GM12878 (cell line): ENCODE data around the gene ZNF678. TPM values are rescaled to one million over a fixed set of nuclear protein-coding genes. Genes with fewer than 3 reads are reported as not detected.

Source experiments
- ATAC-seq: fragments of 200-7000 bp; cut with Tn5 transposase; 3 replicates; pipeline ENCODE4 v1.9.1; 2020; ENCODE audit warnings: mild to moderate bottlenecking, moderate library complexity
- BruUV-seq: library from RNA; stranded (reverse); fragments of 400-500 nt; replicated peaks from 2 replicates; lab custom pipeline; 2021; lab: Mats Ljungman, UMichigan
- CTCF ChIA-PET: fragments of 300-600 bp; sonication (Branson Sonifier 250); formaldehyde crosslinking; extraction: SDS; loops from one replicate; lab custom pipeline; 2021; ENCODE audit warnings: inconsistent platforms; lab: Yijun Ruan, JAX
- POLR2A ChIA-PET: fragments of 350-600 bp; formaldehyde crosslinking; extraction: SDS; loops from one replicate; lab custom pipeline; 2021; ENCODE audit warnings: inconsistent platforms; lab: Charles Lee
- RAD21 ChIA-PET: fragments of 300-600 bp; sonication (Branson Sonifier 250); formaldehyde crosslinking; loops from one replicate; lab custom pipeline; 2023; ENCODE audit warnings: antibody characterized with exemption; ENCODE audit not compliant: unreplicated experiment; lab: Charles Lee
- SMC1A ChIA-PET: fragments of 300-600 bp; sonication (Branson Sonifier 250); formaldehyde crosslinking; loops from one replicate; lab custom pipeline; 2023; ENCODE audit not compliant: unreplicated experiment, uncharacterized antibody; lab: Charles Lee
- DNase-seq: peaks from one replicate; pipeline ENCODE4 v3.0.0-alpha.2; 2011; ENCODE audit warnings: low read depth, low spot score
- FAIRE-seq: peaks from 3 replicates; lab custom pipeline; 2011; peaks lifted over from hg19 to GRCh38; lab: Jason Lieb, UNC
- H2AFZ ChIP-seq: 2 replicates; pipeline ENCODE4 v1.6.0; 2011; ENCODE audit warnings: low read depth, low read length, control low read depth; ENCODE audit not compliant: control insufficient read depth
- H3K27ac ChIP-seq: 2 replicates; pipeline ENCODE4 v1.5.1; 2011; ENCODE audit warnings: control low read depth; ENCODE audit not compliant: control insufficient read depth, insufficient read depth
- H3K27me3 ChIP-seq, 2 experiments: replicated peaks in 1 of 2; 2 replicates each; pipeline versions ENCODE4 v1.6.0 to v1.6.1; 2011; ENCODE audit warnings: low read length in 1 of 2; ENCODE audit not compliant: control insufficient read depth in 2 of 2, insufficient read depth in 2 of 2
- H3K36me3 ChIP-seq, 2 experiments: 2 replicates each; pipeline ENCODE4 v1.5.1; 2011; ENCODE audit warnings: low read length in 1 of 2; ENCODE audit not compliant: control insufficient read depth in 2 of 2, insufficient read depth in 2 of 2
- H3K4me1 ChIP-seq: 2 replicates; pipeline ENCODE4 v1.6.1; 2011; ENCODE audit warnings: mild to moderate bottlenecking, low read length, moderate library complexity, mixed read lengths; ENCODE audit not compliant: control insufficient read depth, insufficient read depth
- H3K4me2 ChIP-seq: 2 replicates; pipeline ENCODE4 v1.6.0; 2011; ENCODE audit warnings: control low read depth; ENCODE audit not compliant: control insufficient read depth, insufficient read depth
- H3K4me3 ChIP-seq: fragments of 200-600 bp; sonication (generic); 2 replicates; pipeline ENCODE4 v1.5.1; 2016
- H3K79me2 ChIP-seq: 2 replicates; pipeline ENCODE4 v1.6.0; 2011; ENCODE audit warnings: low read length; ENCODE audit not compliant: control insufficient read depth, insufficient read depth
- H3K9ac ChIP-seq: 2 replicates; pipeline ENCODE4 v1.8.0; 2011; ENCODE audit warnings: low read length, control low read depth, mixed read lengths; ENCODE audit not compliant: control insufficient read depth, insufficient read depth
- H3K9me3 ChIP-seq: replicated peaks from 3 replicates; pipeline ENCODE4 v1.5.1; 2011; ENCODE audit warnings: mild to moderate bottlenecking, low read length; ENCODE audit not compliant: control insufficient read depth, insufficient read depth
- H4K20me1 ChIP-seq: 2 replicates; pipeline ENCODE4 v1.6.0; 2011; ENCODE audit not compliant: control insufficient read depth, insufficient read depth
- BACH1 ChIP-seq: fragments of 450-650 bp; IDR thresholded peaks from 2 replicates; pipeline ENCODE4 v1.6.1; 2017; ENCODE audit warnings: mild to moderate bottlenecking, borderline replicate concordance
- CBX5 ChIP-seq: sonication (generic); IDR thresholded peaks from 2 replicates; pipeline ENCODE4 v1.6.1; 2016; ENCODE audit warnings: low read depth, moderate library complexity, mild to moderate bottlenecking, inconsistent platforms
- CTCF ChIP-seq, 3 experiments: IDR thresholded peaks in 2 of 3; conservative IDR thresholded peaks in 1 of 3; 2 replicates each; pipeline ENCODE4 v1.5.1; 2011; ENCODE audit warnings: low read depth in 3 of 3, low read length in 3 of 3, mild to moderate bottlenecking in 3 of 3, control low read depth in 2 of 3, moderate library complexity in 2 of 3, inconsistent platforms in 1 of 3, mixed read lengths in 1 of 3; ENCODE audit not compliant: control insufficient read depth in 2 of 3, insufficient read depth in 1 of 3; ENCODE audit errors: extremely low read depth in 1 of 3
- KLF5 ChIP-seq: fragments of 450-650 bp; IDR thresholded peaks from 2 replicates; pipeline ENCODE4 v1.6.1; 2014; ENCODE audit warnings: mild to moderate bottlenecking; ENCODE audit not compliant: partially characterized antibody
- MYC ChIP-seq: IDR thresholded peaks from 2 replicates; pipeline ENCODE4 v1.6.1; 2011; ENCODE audit warnings: mild to moderate bottlenecking, low read length, moderate library complexity, inconsistent platforms; ENCODE audit not compliant: insufficient read depth, insufficient replicate concordance, insufficient read length, severe bottlenecking
- ZNF217 ChIP-seq: fragments of 450-650 bp; IDR thresholded peaks from 2 replicates; pipeline ENCODE4 v1.6.1; 2017; ENCODE audit warnings: antibody characterized with exemption, mild to moderate bottlenecking
- ZNF274 ChIP-seq: IDR thresholded peaks from one replicate; pipeline ENCODE4 v1.8.0; 2011; ENCODE audit not compliant: insufficient read length, insufficient read depth
- ZNF384 ChIP-seq: IDR thresholded peaks from 2 replicates; pipeline ENCODE4 v1.6.1; 2012; ENCODE audit warnings: low read depth, mild to moderate bottlenecking, low read length, improper control_type of control experiment, borderline replicate concordance
- WGBS: methylation state at CpG from one replicate; pipeline ENCODE4 v1.1.6; 2016; ENCODE audit warnings: low lambda C conversion rate; ENCODE audit not compliant: insufficient replicate concordance, insufficient coverage; ENCODE audit errors: missing lambda C conversion rate; 5-methylcytosine and 5-hydroxymethylcytosine counted together
- in situ Hi-C: fragments of 300-500 bp; cut with MboI; formaldehyde crosslinking; loops from 9 replicates; pipeline ENCODE4 v1.14.3; 2018; ENCODE audit warnings: mixed read lengths
- intact Hi-C: fragments of 100-400 bp; cut with micrococcal nuclease; formaldehyde crosslinking; loops from one replicate; pipeline ENCODE4 v1.14.2; 2022; ENCODE audit not compliant: unreplicated experiment
- polyA plus RNA-seq, 11 experiments: library from polyadenylated mRNA; depleted of rRNA in 4 of 11; unstranded in 6 of 11; stranded (reverse) in 5 of 11; fragments of >200 nt; fragmentation: Nextera tagmentation in 4 of 11; fragmentation: Illumina TruSeq in 1 of 11; extraction: Ambion mirVana in 4 of 11; extraction: Trizol in 1 of 11; gene quantifications; 1 replicate in 1 of 11; 2 replicates in 10 of 11; pipeline versions ENCODE4 v1.2.1 to v1.2.3, GENCODE V29; 2011 to 2016; ENCODE audit warnings: inconsistent platforms in 2 of 11, missing spikeins in 2 of 11, low read depth in 1 of 11
- total RNA-seq, 4 experiments: library from RNA; depleted of rRNA in 3 of 4; stranded (reverse); fragments of >200 nt in 3 of 4; fragmentation: Illumina TruSeq in 1 of 4; extraction: Trizol in 1 of 4; gene quantifications; 2 replicates each; pipeline versions ENCODE4 v1.2.1 to v1.2.3, GENCODE V29; 2013 to 2021
- TF ChIP-seq, protein P1 (sequence below): fragments of 450-650 bp; formaldehyde crosslinking; IDR thresholded peaks from 2 replicates; pipeline ENCODE4 v1.4.0; 2020; ENCODE audit warnings: mild to moderate bottlenecking, moderate library complexity

Gene ZNF678
- total and polyA plus RNA-seq, 10 of the 15 experiments (the other 5 are each of a cell fraction or from before 2014, with no cell fraction given) = 1.4 to 10.4 (median 3.5) TPM

DNA sequence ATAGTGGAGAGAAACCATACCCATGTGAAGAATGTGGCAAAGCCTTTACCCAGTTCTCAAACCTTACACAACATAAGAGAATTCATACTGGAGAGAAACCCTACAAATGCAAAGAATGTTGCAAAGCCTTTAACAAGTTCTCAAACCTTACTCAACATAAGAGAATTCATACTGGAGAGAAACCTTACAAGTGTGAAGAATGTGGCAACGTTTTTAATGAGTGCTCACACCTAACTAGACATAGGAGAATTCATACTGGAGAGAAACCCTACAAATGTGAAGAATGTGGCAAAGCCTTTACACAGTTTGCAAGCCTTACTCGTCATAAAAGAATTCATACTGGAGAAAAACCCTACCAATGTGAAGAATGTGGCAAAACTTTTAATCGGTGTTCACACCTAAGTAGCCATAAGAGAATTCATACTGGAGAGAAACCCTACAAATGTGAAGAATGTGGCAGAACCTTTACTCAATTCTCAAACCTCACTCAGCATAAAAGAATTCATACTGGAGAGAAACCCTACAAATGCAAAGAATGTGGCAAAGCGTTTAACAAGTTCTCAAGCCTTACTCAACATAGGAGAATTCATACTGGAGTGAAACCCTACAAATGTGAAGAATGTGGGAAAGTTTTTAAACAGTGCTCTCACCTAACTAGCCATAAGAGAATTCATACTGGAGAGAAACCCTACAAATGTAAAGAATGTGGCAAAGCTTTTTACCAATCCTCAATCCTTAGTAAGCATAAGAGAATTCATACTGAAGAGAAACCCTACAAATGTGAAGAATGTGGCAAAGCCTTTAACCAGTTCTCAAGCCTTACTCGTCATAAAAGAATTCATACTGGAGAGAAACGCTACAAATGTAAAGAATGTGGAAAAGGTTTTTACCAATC is 91.7 kb downstream of the ZNF678 start:
- no peak overlapping the region for H2AFZ ChIP-seq
- H3K27ac ChIP-seq = no peak overlapping the region
- H3K4me3 ChIP-seq = no peak overlapping the region
- intact Hi-C loops = no loop called here
- POLR2A ChIA-PET = no interaction called here
- no peak overlapping the region for H3K4me2 ChIP-seq
- TF ChIP-seq ZNF217 = 0 out of 2 replicates have a peak, but pooled peaks have one; percentile 39
- peak; percentile 99 for TF ChIP-seq ZNF274
- peak; percentile 79 for TF ChIP-seq KLF5
- no peak for TF ChIP-seq MYC
- TF ChIP-seq CTCF (IDR thresholded peaks at IDR 0.05 in 2 of 3, conservative IDR thresholded peaks at IDR 0.05 in 1 of 3; ENCODE audit: control insufficient read depth in 2 of 3, extremely low read depth in 1 of 3, insufficient read depth in 1 of 3, low read depth in 3 of 3, low read length in 3 of 3) = no peak
- TF ChIP-seq, protein P1, sequence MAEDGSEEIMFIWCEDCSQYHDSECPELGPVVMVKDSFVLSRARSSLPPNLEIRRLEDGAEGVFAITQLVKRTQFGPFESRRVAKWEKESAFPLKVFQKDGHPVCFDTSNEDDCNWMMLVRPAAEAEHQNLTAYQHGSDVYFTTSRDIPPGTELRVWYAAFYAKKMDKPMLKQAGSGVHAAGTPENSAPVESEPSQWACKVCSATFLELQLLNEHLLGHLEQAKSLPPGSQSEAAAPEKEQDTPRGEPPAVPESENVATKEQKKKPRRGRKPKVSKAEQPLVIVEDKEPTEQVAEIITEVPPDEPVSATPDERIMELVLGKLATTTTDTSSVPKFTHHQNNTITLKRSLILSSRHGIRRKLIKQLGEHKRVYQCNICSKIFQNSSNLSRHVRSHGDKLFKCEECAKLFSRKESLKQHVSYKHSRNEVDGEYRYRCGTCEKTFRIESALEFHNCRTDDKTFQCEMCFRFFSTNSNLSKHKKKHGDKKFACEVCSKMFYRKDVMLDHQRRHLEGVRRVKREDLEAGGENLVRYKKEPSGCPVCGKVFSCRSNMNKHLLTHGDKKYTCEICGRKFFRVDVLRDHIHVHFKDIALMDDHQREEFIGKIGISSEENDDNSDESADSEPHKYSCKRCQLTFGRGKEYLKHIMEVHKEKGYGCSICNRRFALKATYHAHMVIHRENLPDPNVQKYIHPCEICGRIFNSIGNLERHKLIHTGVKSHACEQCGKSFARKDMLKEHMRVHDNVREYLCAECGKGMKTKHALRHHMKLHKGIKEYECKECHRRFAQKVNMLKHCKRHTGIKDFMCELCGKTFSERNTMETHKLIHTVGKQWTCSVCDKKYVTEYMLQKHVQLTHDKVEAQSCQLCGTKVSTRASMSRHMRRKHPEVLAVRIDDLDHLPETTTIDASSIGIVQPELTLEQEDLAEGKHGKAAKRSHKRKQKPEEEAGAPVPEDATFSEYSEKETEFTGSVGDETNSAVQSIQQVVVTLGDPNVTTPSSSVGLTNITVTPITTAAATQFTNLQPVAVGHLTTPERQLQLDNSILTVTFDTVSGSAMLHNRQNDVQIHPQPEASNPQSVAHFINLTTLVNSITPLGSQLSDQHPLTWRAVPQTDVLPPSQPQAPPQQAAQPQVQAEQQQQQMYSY (CRISPR knock-in tag) = no peak
- no peak for TF ChIP-seq ZNF384
- peak; percentile 56; the same call in 1 of the 2 replicates for TF ChIP-seq CBX5
- no peak for TF ChIP-seq BACH1
- BruUV-seq = no TSS peak
- H3K79me2 ChIP-seq = no peaks in the 10 kb centered on the region
- no peaks in the 10 kb centered on the region for H3K4me1 ChIP-seq
- ATAC-seq (no peak), FAIRE-seq (no peak), DNase-seq (no peak)
- no peaks in the 10 kb centered on the region for H3K27me3 ChIP-seq
- CTCF ChIA-PET = no interaction called here
- 89% methylated on average over 6 of the region's 6 CpGs for WGBS
- no peak overlapping the region for H3K9ac ChIP-seq
- RAD21 ChIA-PET = no interaction called here
- peaks cover 0 to 3% of the 10 kb centered on the region in 2 experiments; a peak in 1 of 4 replicates for H3K36me3 ChIP-seq
- peaks cover 46% of the 10 kb centered on the region for H3K9me3 ChIP-seq
- H4K20me1 ChIP-seq = no peaks in the 10 kb centered on the region
- in situ Hi-C loops = no loop called here
- SMC1A ChIA-PET = no interaction called here
